ENCODE results near the gene BRINP1. TPM values are rescaled to one million over a fixed set of nuclear protein-coding genes. Genes with fewer than 3 reads are reported as not detected.

BRINP1 gene
- total RNA-seq, 1 donor from 2014 or later, result 1.5 TPM

DNA sequence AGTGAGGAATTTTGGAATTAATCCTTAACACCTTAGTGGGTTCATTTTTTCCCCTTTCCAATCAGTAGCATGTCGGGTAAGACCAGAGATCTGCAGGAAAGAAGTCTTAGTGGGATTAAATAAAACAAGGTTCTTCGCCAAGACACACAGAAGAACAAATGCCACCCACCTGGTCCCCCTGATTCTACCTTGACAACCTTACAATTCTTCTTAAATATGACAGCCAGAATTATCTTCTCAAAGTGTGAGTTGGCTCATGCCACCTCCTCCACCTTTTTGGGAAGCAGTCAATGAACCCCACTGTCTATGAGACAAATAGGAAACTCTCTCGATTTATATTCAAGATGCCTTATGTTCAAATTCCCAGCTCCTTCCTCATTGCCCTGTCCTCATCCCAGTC is 105.1 kb downstream of the BRINP1 start:
- no peak overlapping the region for H3K4me3 ChIP-seq
- intact Hi-C loops (cut with DNase I), result no loop called here
- H3K27me3 ChIP-seq (ENCODE audit: low read depth), result peaks cover 3% of the 10 kb centered on the region
- DNase-seq, result no peak
- no peak overlapping the region for H3K27ac ChIP-seq
- TF ChIP-seq, protein P1, sequence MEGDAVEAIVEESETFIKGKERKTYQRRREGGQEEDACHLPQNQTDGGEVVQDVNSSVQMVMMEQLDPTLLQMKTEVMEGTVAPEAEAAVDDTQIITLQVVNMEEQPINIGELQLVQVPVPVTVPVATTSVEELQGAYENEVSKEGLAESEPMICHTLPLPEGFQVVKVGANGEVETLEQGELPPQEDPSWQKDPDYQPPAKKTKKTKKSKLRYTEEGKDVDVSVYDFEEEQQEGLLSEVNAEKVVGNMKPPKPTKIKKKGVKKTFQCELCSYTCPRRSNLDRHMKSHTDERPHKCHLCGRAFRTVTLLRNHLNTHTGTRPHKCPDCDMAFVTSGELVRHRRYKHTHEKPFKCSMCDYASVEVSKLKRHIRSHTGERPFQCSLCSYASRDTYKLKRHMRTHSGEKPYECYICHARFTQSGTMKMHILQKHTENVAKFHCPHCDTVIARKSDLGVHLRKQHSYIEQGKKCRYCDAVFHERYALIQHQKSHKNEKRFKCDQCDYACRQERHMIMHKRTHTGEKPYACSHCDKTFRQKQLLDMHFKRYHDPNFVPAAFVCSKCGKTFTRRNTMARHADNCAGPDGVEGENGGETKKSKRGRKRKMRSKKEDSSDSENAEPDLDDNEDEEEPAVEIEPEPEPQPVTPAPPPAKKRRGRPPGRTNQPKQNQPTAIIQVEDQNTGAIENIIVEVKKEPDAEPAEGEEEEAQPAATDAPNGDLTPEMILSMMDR (IDR thresholded peaks at IDR 0.05), result no peak
- no peaks in the 10 kb centered on the region for H3K9me3 ChIP-seq
- no peaks in the 10 kb centered on the region for H3K4me1 ChIP-seq
- no peaks in the 10 kb centered on the region for H3K36me3 ChIP-seq
- no peak for ATAC-seq

DNA sequence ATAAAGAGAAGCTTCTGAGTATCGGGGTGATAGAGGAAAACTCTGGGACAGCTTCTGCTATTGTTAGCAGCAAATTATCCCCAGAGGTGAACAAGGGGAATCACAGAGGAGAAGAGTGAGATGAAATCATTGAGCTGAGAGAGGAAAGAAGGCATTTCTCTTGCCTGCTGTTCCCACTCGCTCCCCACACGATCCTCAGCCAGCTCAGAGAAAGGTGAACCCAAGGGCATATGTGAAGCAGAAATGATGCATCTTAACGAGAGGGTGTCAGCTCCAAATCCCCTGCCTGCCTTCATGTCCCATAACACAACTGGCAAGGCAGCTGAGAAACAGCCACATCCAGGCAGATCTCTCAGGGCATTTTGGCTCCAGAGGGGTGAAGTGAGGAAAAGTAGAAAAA is 111.6 kb downstream of the BRINP1 start:
- intact Hi-C loops (cut with DNase I), result no loop called here
- Histone ChIP-seq H3K27me3 (ENCODE audit: low read depth) (no peaks in the 10 kb centered on the region), H3K36me3 (no peaks in the 10 kb centered on the region), H3K4me3 (no peak overlapping the region), H3K9me3 (no peaks in the 10 kb centered on the region), H3K27ac (no peak overlapping the region), H3K4me1 (no peaks in the 10 kb centered on the region)
- TF ChIP-seq, protein P1 (IDR thresholded peaks at IDR 0.05), result no peak
- DNase-seq (no peak), ATAC-seq (no peak)

DNA sequence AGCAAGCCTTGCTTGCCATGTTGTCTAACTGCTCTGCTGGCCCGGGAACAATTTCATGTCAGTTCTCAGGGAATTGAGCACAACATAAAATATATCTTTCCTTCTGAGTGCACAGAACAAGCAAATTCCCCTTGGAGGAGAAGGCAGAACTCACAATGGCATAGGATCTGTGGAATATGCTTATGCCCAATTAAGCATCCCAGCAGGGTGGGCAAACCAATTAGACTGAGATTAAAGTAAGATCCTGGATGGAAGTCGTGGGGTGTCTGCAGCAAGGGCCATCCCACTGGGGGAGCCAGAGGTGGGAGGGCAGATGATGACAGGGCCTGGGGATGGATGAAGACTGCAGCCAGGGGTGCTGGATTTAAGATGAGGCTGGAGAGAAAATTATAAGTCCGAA is 114.1 kb downstream of the BRINP1 start:
- Histone ChIP-seq H3K9me3 (no peaks in the 10 kb centered on the region), H3K27me3 (ENCODE audit: low read depth) (no peaks in the 10 kb centered on the region), H3K4me1 (no peaks in the 10 kb centered on the region), H3K36me3 (no peaks in the 10 kb centered on the region), H3K4me3 (no peak overlapping the region), H3K27ac (no peak overlapping the region)
- no peak for DNase-seq
- TF ChIP-seq, protein P1 (IDR thresholded peaks at IDR 0.05), result no peak
- intact Hi-C loops (cut with DNase I), result no loop called here
- ATAC-seq, result no peak

DNA sequence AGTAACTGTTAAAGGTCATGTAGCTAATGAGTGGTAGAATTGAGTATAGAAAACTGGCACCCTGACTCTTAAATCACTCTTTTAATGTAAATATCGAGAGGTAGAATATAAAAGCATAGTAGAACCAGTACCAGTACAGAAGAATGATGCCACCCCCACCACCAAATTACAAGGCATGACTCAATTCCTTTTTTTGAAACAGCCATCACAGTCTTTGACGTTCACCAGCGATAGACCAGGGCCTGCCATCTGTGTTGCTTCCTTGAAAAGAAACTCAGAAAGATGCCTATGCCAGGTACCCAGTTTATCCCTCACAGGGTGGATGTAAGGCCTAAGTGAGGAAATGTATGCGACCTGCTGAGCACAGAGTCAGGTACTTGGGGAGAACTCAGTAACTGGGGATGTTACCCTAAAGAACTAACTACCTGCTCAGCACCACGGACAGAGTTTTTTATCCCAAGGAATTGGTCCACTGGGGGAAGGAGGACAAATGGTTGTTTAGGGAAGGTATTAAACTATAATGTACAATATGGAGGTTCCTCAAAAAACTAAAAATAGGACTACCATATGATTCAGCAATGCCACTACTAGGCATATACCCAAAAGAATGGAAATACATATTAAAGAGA is 116.5 kb downstream of the BRINP1 start:
- DNase-seq (no peak), ATAC-seq (no peak)
- no peak overlapping the region for H3K4me3 ChIP-seq
- no peaks in the 10 kb centered on the region for H3K36me3 ChIP-seq
- H3K27ac ChIP-seq, result no peak overlapping the region
- H3K9me3 ChIP-seq, result no peaks in the 10 kb centered on the region
- no peaks in the 10 kb centered on the region for H3K27me3 ChIP-seq (ENCODE audit: low read depth)
- intact Hi-C loops (cut with DNase I), result no loop called here
- TF ChIP-seq, protein P1 (IDR thresholded peaks at IDR 0.05), result no peak
- no peaks in the 10 kb centered on the region for H3K4me1 ChIP-seq

DNA sequence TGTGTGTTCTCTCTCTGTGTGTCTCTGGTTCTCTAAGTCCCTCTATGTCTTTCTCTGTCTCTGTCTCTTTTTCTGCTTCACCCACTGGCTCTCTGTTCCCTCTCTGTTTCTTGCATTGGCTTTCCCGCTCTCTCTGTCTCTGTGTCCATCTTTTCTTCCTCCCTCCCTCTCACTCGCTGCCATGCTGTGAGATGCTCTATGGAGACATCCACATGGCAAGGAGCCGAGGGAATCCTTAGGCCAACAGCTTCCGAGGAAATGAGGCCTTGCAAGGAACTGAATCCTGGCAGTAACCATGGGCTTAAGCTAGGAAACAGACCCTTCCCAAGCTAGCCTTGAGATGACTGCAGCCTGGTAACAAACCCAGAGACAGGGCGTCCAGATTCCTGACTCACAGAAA is 117.3 kb downstream of the BRINP1 start:
- Histone ChIP-seq H3K9me3 (no peaks in the 10 kb centered on the region), H3K27ac (no peak overlapping the region), H3K4me3 (no peak overlapping the region), H3K27me3 (ENCODE audit: low read depth) (no peaks in the 10 kb centered on the region), H3K4me1 (no peaks in the 10 kb centered on the region), H3K36me3 (no peaks in the 10 kb centered on the region)
- intact Hi-C loops (cut with DNase I), result no loop called here
- DNase-seq (no peak), ATAC-seq (no peak)
- TF ChIP-seq, protein P1 (IDR thresholded peaks at IDR 0.05), result no peak
